OCI-LY7 (cell line): ENCODE measurements around the gene C8G.

Source experiments
- EZH2phosphoT487 ChIP-seq: fragments of 200-600 bp; sonication (generic); IDR thresholded peaks from 2 replicates; pipeline ENCODE4 v1.6.1; 2018; ENCODE audit warnings: low read depth, borderline replicate concordance, mild to moderate bottlenecking, mixed run types, antibody characterized with exemption, low read length, moderate library complexity, mixed read lengths
- TF ChIP-seq, protein P1 (sequence below): fragments of 200-600 bp; sonication (generic); conservative IDR thresholded peaks from 2 replicates; pipeline ENCODE4 v1.5.1; 2014; ENCODE audit warnings: mild to moderate bottlenecking, antibody characterized with exemption, low read length, moderate library complexity, mixed read lengths

DNA sequence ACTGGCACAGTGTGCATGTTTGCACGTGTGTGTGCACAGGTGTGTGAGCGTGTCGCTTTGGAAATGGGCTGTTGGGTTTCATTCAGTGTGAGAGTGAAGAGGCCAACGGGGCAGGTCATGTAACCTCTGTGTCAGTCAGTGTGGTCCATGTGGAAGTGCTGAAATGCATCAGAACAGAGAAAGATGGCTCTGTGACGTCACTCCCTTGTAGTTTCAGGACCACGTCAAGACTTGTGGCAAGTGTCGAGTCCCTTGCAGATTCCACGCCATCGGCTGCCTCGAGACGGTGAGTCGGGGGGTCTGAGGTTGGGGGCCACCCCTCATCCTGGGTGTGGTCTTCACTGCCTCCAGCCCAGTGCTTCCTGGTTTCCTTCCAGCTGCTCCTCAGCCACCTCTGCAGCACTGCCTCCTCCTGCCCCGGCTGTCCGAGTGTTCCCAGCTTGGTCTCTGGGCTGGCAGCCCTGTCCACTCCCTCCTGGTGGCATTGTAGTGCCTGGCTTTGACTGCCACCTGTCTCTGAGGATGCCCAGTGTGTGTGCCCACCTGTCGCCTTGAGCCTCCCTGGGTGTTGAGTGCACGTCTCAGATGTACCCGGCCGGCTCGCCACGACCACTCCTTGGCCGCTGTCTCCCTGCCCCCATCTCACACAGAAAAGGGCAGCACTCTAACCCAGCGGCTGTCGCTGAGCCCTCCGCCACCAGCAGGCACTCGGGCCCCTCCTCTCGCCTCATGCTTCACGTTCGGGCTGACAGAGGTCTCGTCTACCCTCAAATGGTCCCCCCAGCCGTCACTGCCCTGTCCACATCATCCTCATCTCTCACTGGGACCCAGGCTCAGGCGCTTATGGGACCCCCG is 28.5 kb upstream of the C8G start:
- TF ChIP-seq, protein P1, sequence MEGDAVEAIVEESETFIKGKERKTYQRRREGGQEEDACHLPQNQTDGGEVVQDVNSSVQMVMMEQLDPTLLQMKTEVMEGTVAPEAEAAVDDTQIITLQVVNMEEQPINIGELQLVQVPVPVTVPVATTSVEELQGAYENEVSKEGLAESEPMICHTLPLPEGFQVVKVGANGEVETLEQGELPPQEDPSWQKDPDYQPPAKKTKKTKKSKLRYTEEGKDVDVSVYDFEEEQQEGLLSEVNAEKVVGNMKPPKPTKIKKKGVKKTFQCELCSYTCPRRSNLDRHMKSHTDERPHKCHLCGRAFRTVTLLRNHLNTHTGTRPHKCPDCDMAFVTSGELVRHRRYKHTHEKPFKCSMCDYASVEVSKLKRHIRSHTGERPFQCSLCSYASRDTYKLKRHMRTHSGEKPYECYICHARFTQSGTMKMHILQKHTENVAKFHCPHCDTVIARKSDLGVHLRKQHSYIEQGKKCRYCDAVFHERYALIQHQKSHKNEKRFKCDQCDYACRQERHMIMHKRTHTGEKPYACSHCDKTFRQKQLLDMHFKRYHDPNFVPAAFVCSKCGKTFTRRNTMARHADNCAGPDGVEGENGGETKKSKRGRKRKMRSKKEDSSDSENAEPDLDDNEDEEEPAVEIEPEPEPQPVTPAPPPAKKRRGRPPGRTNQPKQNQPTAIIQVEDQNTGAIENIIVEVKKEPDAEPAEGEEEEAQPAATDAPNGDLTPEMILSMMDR = no peak
- TF ChIP-seq EZH2phosphoT487 = no peak
